ENCODE results near the gene ADAMTSL2.

Gene ADAMTSL2

GRCh38 chr9:133539991-133540697, 5.6 kb downstream of the ADAMTSL2 start:
- peak overlapping the region in 1 of 3 experiments; percentile 63 for H3K27ac Mint-ChIP-seq
- H3K27me3 Mint-ChIP-seq (ENCODE audit: low read depth): peaks cover 23% of the 10 kb centered on the region
- H3K9me3 Mint-ChIP-seq: no peaks in the 10 kb centered on the region
- peaks cover 27% of the 10 kb centered on the region for H3K4me1 Mint-ChIP-seq
- peak overlapping the region in 2 of 3 experiments; percentile 13 to 50 for H3K4me3 Mint-ChIP-seq
- H3K36me3 Mint-ChIP-seq (ENCODE audit: low read depth): no peaks in the 10 kb centered on the region
- TF ChIP-seq CTCF (IDR thresholded peaks at IDR 0.05; ENCODE audit: unreplicated experiment in 3 of 3): no peak

- Mint-ChIP-seq H3K4me1 (peaks cover 25% of the 10 kb centered on the region), H3K27ac (peak overlapping the region in 1 of 3 experiments; percentile 63), H3K36me3 (ENCODE audit: low read depth) (no peaks in the 10 kb centered on the region), H3K4me3 (peak overlapping the region in 1 of 3 experiments; percentile 50), H3K27me3 (ENCODE audit: low read depth) (peaks cover 23% of the 10 kb centered on the region), H3K9me3 (no peaks in the 10 kb centered on the region)
- peak in 1 of 3 experiments; percentile 11 for TF ChIP-seq CTCF (IDR thresholded peaks at IDR 0.05; ENCODE audit: unreplicated experiment in 3 of 3)
Measured at GRCh38 chr9:133540698-133541025, 6.2 kb downstream of the ADAMTSL2 start.

GRCh38 chr9:133542002-133542401, 7.5 kb downstream of the ADAMTSL2 start:
- TF ChIP-seq CTCF (IDR thresholded peaks at IDR 0.05; ENCODE audit: unreplicated experiment in 3 of 3): no peak
- peaks cover 23% of the 10 kb centered on the region for H3K27me3 Mint-ChIP-seq (ENCODE audit: low read depth)
- H3K36me3 Mint-ChIP-seq (ENCODE audit: low read depth): no peaks in the 10 kb centered on the region
- H3K4me1 Mint-ChIP-seq: peaks cover 29% of the 10 kb centered on the region
- no peaks in the 10 kb centered on the region for H3K9me3 Mint-ChIP-seq
- H3K27ac Mint-ChIP-seq: no peak overlapping the region
- H3K4me3 Mint-ChIP-seq: no peak overlapping the region

- peak overlapping the region in 1 of 3 experiments; percentile 49 for H3K27ac Mint-ChIP-seq
- TF ChIP-seq CTCF (IDR thresholded peaks at IDR 0.05; ENCODE audit: unreplicated experiment in 3 of 3): no peak
- H3K36me3 Mint-ChIP-seq (ENCODE audit: low read depth): no peaks in the 10 kb centered on the region
- no peaks in the 10 kb centered on the region for H3K9me3 Mint-ChIP-seq
- H3K4me1 Mint-ChIP-seq: peaks cover 30% of the 10 kb centered on the region
- H3K27me3 Mint-ChIP-seq (ENCODE audit: low read depth): peaks cover 17% of the 10 kb centered on the region
- no peak overlapping the region for H3K4me3 Mint-ChIP-seq
Measured at GRCh38 chr9:133543772-133544467, 9.4 kb downstream of the ADAMTSL2 start.

- H3K27ac Mint-ChIP-seq: peak overlapping the region; percentile 33 to 79 (median 64)
- peaks cover 14% of the 10 kb centered on the region for H3K4me1 Mint-ChIP-seq
- H3K36me3 Mint-ChIP-seq (ENCODE audit: low read depth): no peaks in the 10 kb centered on the region
- no peak for TF ChIP-seq CTCF (IDR thresholded peaks at IDR 0.05; ENCODE audit: unreplicated experiment in 3 of 3)
- no peak overlapping the region for H3K4me3 Mint-ChIP-seq
- H3K9me3 Mint-ChIP-seq: no peaks in the 10 kb centered on the region
- peaks cover 5% of the 10 kb centered on the region for H3K27me3 Mint-ChIP-seq (ENCODE audit: low read depth)
Measured at GRCh38 chr9:133545494-133546286, 11.2 kb downstream of the ADAMTSL2 start.
